Spleen (tissue), 7 donors: ENCODE measurements around the gene PARD6G.
A peak's percentile ranks its signal among the peaks of the same experiment; 100 is the strongest.

Experiments
- CTCF ChIP-seq, 11 experiments: fragments of 200-600 bp in 7 of 11; fragments of 450-650 bp in 4 of 11; sonication (generic) in 4 of 11; IDR thresholded peaks in 8 of 11; conservative IDR thresholded peaks in 3 of 11; 1 replicate in 7 of 11; 2 replicates in 4 of 11; pipeline versions ENCODE4 v1.4.0 to v1.8.0; 2016 to 2021; ENCODE audit warnings: antibody characterized with exemption in 11 of 11, inconsistent platforms in 4 of 11, mild to moderate bottlenecking in 1 of 11
- POLR2AphosphoS5 ChIP-seq, 3 donors: sonication (generic); formaldehyde crosslinking; IDR thresholded peaks; one replicate each; pipeline ENCODE4 v1.5.1; 2017; ENCODE audit warnings: antibody characterized with exemption in 3 of 3
- donor health status: DM: no; HTN: no; CAD: no; lungs with moderate emphysema.
- donor health status: DM: no; HTN: no; CAD: no.
- donor health status: DM: no; HTN: no; CAD: no.

- TF ChIP-seq CTCF (IDR thresholded peaks at IDR 0.05 in 8 of 11, conservative IDR thresholded peaks at IDR 0.05 in 3 of 11), result no peak
- peak in 1 of 3 donors; percentile 26 for TF ChIP-seq POLR2AphosphoS5 (IDR thresholded peaks at IDR 0.05)
These were observed 110.2 kb downstream of the PARD6G start for GRCh38 chr18:80137137-80137536.
